Esophagus (tissue), 2 donors: ENCODE data around the gene NHLRC4. TPM values are rescaled to one million over a fixed set of nuclear protein-coding genes. Genes with fewer than 3 reads are reported as not detected.
A peak's percentile ranks its signal among the peaks of the same experiment; 100 is the strongest.
"Not testable (repeated sequence)": the region's sequence is repeated elsewhere in the genome, so short reads cannot be mapped to it uniquely, and the experiment has no call there.

ENCODE experiments used
- H3K27ac ChIP-seq, 2 donors: one replicate each; pipeline ENCODE4 v1.5.1; 2013; ENCODE audit warnings: low read depth in 2 of 2, mild to moderate bottlenecking in 2 of 2, inconsistent platforms in 1 of 2, low read length in 1 of 2, moderate library complexity in 1 of 2
- H3K27me3 ChIP-seq, 2 donors: one replicate each; pipeline ENCODE4 v1.6.1; 2013; ENCODE audit warnings: low read length in 2 of 2, control low read depth in 1 of 2, mild to moderate bottlenecking in 1 of 2; ENCODE audit not compliant: insufficient read depth in 2 of 2, control insufficient read depth in 1 of 2
- H3K36me3 ChIP-seq, 2 donors: one replicate each; pipeline ENCODE4 v1.6.1; 2013; ENCODE audit warnings: low read length in 1 of 2; ENCODE audit not compliant: control insufficient read depth in 2 of 2, insufficient read depth in 2 of 2
- H3K4me1 ChIP-seq, 2 donors: one replicate each; pipeline ENCODE4 v1.6.1; 2013; ENCODE audit warnings: low read length in 1 of 2; ENCODE audit not compliant: control insufficient read depth in 2 of 2, insufficient read depth in 2 of 2
- H3K4me3 ChIP-seq, 2 donors: one replicate each; pipeline ENCODE4 v1.5.1; 2013; ENCODE audit warnings: low read length in 2 of 2, mild to moderate bottlenecking in 2 of 2, low read depth in 1 of 2, moderate library complexity in 1 of 2
- H3K9me3 ChIP-seq, 2 donors: one replicate each; pipeline ENCODE4 v1.6.1; 2013; ENCODE audit warnings: mild to moderate bottlenecking in 2 of 2, low read depth in 1 of 2, low read length in 1 of 2, moderate library complexity in 1 of 2; ENCODE audit not compliant: control insufficient read depth in 2 of 2, insufficient read depth in 1 of 2
- WGBS, 2 donors: extraction: QIAGEN DNeasy Blood & Tissue Kit; methylation state at CpG; one replicate each; pipeline ENCODE4 v1.1.7; 2013; 5-methylcytosine and 5-hydroxymethylcytosine counted together
- polyA plus RNA-seq, 2 donors: library from polyadenylated mRNA; stranded (reverse); fragments of 200-250 nt; gene quantifications; one replicate each; pipeline ENCODE4 v1.2.3, GENCODE V29; 2013
- donor health status: healthy with polysubstance abuse.
- donor health status: Bipolar disorder and iron deficiency.

NHLRC4 gene
- polyA plus RNA-seq, 2 donors: 0.11 to 0.16 TPM

DNA sequence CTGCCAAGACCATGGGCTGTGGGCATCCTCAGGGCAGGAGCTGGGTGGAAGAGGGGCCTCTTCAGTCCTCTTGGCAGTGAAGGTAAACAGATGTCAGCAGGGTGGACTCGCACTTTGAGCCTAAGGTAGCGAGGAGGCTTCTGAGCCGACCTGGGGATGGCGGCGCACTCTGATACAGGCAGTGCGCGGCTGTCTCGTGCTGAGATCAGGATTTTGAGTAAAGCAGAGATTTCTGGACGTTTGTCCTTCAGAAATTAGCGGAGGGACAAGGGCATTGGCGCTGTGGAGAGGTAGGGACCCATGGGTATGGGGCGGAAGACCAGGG is 29.9 kb downstream of the NHLRC4 start:
- Histone ChIP-seq H3K27ac (no peak overlapping the region), H3K9me3 (no peaks in the 10 kb centered on the region), H3K4me1 (peaks cover 13 to 46% of the 10 kb centered on the region in 2 donors), H3K4me3 (no peak overlapping the region), H3K27me3 (no peaks in the 10 kb centered on the region), H3K36me3 (peaks cover 0 to 22% of the 10 kb centered on the region in 2 donors)
- 80 to 91% methylated on average over 12 of the region's 12 CpGs for WGBS, 2 donors

- not testable (repeated sequence) for H3K27ac ChIP-seq, H3K4me3 ChIP-seq, H3K27me3 ChIP-seq, H3K9me3 ChIP-seq
- Histone ChIP-seq H3K4me1 (peaks cover 13 to 36% of the 10 kb centered on the region in 2 donors), H3K36me3 (peaks cover 0 to 22% of the 10 kb centered on the region in 2 donors)
- 94 to 97% methylated on average over 6 to 7 of the region's 7 CpGs for WGBS, 2 donors
Observed at GRCh38 chr16:597655-598054, 30.9 kb downstream of the NHLRC4 start.

GRCh38 chr16:598823-599739 is 32.3 kb downstream of the NHLRC4 start:
- Histone ChIP-seq H3K36me3 (peaks cover 0 to 22% of the 10 kb centered on the region in 2 donors), H3K4me3 (no peak overlapping the region), H3K4me1 (peaks cover 9 to 26% of the 10 kb centered on the region in 2 donors), H3K27me3 (no peaks in the 10 kb centered on the region), H3K27ac (peak overlapping the region in 1 of 2 donors; percentile 42), H3K9me3 (no peaks in the 10 kb centered on the region)
- 94 to 96% methylated on average over 42 to 43 of the region's 43 CpGs for WGBS, 2 donors

DNA sequence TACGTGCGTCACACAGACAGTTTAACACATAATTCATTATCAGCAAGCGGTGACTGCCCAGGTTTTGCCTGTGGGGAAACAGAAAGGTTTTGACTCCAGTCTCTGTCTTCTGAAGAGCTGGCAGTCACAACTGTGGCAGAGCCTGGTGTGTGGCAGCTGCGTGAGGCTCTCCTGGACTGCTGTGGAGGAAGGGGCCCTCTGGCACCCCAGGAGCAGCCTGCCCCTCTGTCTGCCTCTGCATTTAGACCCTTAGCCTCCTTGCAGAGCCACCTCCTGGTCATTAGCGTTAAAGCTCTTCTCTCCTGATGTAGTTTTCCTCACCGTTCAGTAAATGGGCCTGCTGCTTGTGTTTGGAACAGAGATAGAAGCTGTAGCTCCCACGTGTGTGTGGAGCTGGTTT is 34.0 kb downstream of the NHLRC4 start:
- peaks cover 0 to 20% of the 10 kb centered on the region in 2 donors for H3K36me3 ChIP-seq
- peaks cover 4 to 14% of the 10 kb centered on the region in 2 donors for H3K4me1 ChIP-seq
- no peak overlapping the region for H3K4me3 ChIP-seq
- peaks cover 0 to 5% of the 10 kb centered on the region in 2 donors for H3K9me3 ChIP-seq
- H3K27me3 ChIP-seq: no peaks in the 10 kb centered on the region
- 54 to 57% methylated on average over 7 of the region's 7 CpGs for WGBS, 2 donors
- no peak overlapping the region for H3K27ac ChIP-seq

- no peak overlapping the region for H3K4me3 ChIP-seq
- peaks cover 0 to 5% of the 10 kb centered on the region in 2 donors for H3K36me3 ChIP-seq
- H3K27ac ChIP-seq: no peak overlapping the region
- H3K9me3 ChIP-seq: peaks cover 0 to 5% of the 10 kb centered on the region in 2 donors
- 73 to 85% methylated on average over 5 of the region's 5 CpGs for WGBS, 2 donors
- peaks cover 0 to 10% of the 10 kb centered on the region in 2 donors for H3K4me1 ChIP-seq
- H3K27me3 ChIP-seq: no peaks in the 10 kb centered on the region
Observed at GRCh38 chr16:603933-604332, 37.1 kb downstream of the NHLRC4 start.

- H3K27ac ChIP-seq: no peak overlapping the region
- no peaks in the 10 kb centered on the region for H3K36me3 ChIP-seq
- peaks cover 0 to 5% of the 10 kb centered on the region in 2 donors for H3K9me3 ChIP-seq
- no peak overlapping the region for H3K4me3 ChIP-seq
- WGBS, 2 donors: 91% methylated on average over 22 of the region's 22 CpGs
- H3K27me3 ChIP-seq: no peaks in the 10 kb centered on the region
- H3K4me1 ChIP-seq: peaks cover 0 to 14% of the 10 kb centered on the region in 2 donors
Observed at GRCh38 chr16:606656-607307, 40.0 kb downstream of the NHLRC4 start.

GRCh38 chr16:608019-608418 is 41.2 kb downstream of the NHLRC4 start:
- Histone ChIP-seq H3K9me3 (peaks cover 0 to 5% of the 10 kb centered on the region in 2 donors), H3K27ac (no peak overlapping the region), H3K36me3 (no peaks in the 10 kb centered on the region), H3K27me3 (no peaks in the 10 kb centered on the region), H3K4me3 (no peak overlapping the region), H3K4me1 (peaks cover 0 to 14% of the 10 kb centered on the region in 2 donors)
- 59 to 66% methylated on average over 10 of the region's 10 CpGs for WGBS, 2 donors

DNA sequence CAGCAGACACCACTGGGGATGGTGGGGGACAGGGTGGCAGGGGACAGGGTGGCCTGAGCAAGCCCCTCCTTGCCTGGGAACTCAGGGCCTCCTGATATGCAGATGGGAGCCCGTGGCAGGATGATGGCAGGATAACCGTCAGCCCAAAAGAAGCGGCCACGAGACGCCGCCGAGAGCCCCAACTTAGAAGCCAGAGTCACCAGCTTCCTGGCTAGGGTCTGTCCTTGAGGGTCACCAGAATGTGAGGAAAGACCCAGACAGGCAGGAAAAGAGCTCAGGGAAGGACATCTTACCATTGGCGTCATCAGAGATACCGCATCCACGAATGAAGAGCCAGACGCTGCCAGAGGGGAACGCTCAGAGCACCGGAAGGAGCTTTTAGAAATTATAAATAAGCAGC is 42.5 kb downstream of the NHLRC4 start:
- Histone ChIP-seq H3K27me3 (no peaks in the 10 kb centered on the region), H3K27ac (no peak overlapping the region), H3K9me3 (peaks cover 0 to 5% of the 10 kb centered on the region in 2 donors), H3K4me1 (peaks cover 2 to 14% of the 10 kb centered on the region in 2 donors), H3K4me3 (no peak overlapping the region), H3K36me3 (peaks cover 0 to 3% of the 10 kb centered on the region in 2 donors)
- WGBS, 2 donors: 87 to 94% methylated on average over 13 of the region's 13 CpGs

DNA sequence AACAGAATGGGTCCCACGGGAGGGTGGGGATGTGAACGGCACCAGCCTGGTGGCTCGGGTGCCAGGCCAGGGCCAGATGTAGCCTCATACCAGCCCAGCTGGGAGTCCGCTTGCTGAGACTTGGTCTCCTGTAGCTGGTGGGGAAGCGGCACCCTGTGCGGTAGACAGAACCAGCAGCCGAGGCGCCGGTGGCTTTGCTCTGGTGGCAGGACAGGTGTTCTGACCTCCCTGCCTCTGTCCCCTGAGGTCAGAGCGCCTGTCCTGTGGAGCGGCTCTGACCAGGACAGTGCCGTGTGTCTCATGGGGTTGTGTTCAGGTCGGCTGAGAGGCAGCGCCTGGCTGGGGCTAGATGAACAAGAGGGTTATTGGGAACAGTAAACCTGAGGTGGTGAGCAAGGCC is 43.2 kb downstream of the NHLRC4 start:
- H3K27me3 ChIP-seq: no peaks in the 10 kb centered on the region
- WGBS, 2 donors: 86 to 90% methylated on average over 14 of the region's 14 CpGs
- peaks cover 0 to 3% of the 10 kb centered on the region in 2 donors for H3K36me3 ChIP-seq
- no peak overlapping the region for H3K4me3 ChIP-seq
- peaks cover 0 to 5% of the 10 kb centered on the region in 2 donors for H3K9me3 ChIP-seq
- H3K4me1 ChIP-seq: peaks cover 2 to 14% of the 10 kb centered on the region in 2 donors
- no peak overlapping the region for H3K27ac ChIP-seq
